ENCODE results near the gene SFXN5.

The SFXN5 gene

GRCh38 chr2:72926811-72927465 lies 144.6 kb downstream of the SFXN5 start:
- TF ChIP-seq CTCF (IDR thresholded peaks at IDR 0.05; ENCODE audit: extremely low read depth, missing control alignments), result no peak
- no peak for DNase-seq (ENCODE audit: low spot score)

GRCh38 chr2:72926368-72926767 lies 145.1 kb downstream of the SFXN5 start:
- no peak for DNase-seq (ENCODE audit: low spot score)
- no peak for TF ChIP-seq CTCF (IDR thresholded peaks at IDR 0.05; ENCODE audit: extremely low read depth, missing control alignments)

- TF ChIP-seq CTCF (IDR thresholded peaks at IDR 0.05; ENCODE audit: extremely low read depth, missing control alignments), result no peak
- DNase-seq (ENCODE audit: low spot score), result no peak
Observed at GRCh38 chr2:72925328-72925943, 146.1 kb downstream of the SFXN5 start.

GRCh38 chr2:72924353-72925240 lies 146.9 kb downstream of the SFXN5 start:
- no peak for TF ChIP-seq CTCF (IDR thresholded peaks at IDR 0.05; ENCODE audit: extremely low read depth, missing control alignments)
- peak; percentile 65 for DNase-seq (ENCODE audit: low spot score)

- TF ChIP-seq CTCF (IDR thresholded peaks at IDR 0.05; ENCODE audit: extremely low read depth, missing control alignments), result no peak
- DNase-seq (ENCODE audit: low spot score), result no peak
Observed at GRCh38 chr2:72923833-72924352, 147.6 kb downstream of the SFXN5 start.

GRCh38 chr2:72921853-72922252 lies 149.7 kb downstream of the SFXN5 start:
- no peak for DNase-seq (ENCODE audit: low spot score)
- TF ChIP-seq CTCF (IDR thresholded peaks at IDR 0.05; ENCODE audit: extremely low read depth, missing control alignments), result no peak

Data from GM20000 (cell line).